ENCODE measurements around the gene CSH1.

Gene CSH1

GRCh38 chr17:63855185-63855584 is 41.2 kb downstream of the CSH1 start:
- no peak for DNase-seq

- no peak for DNase-seq
Observed at GRCh38 chr17:63854709-63855108, 41.7 kb downstream of the CSH1 start.

GRCh38 chr17:63853260-63853659 is 43.1 kb downstream of the CSH1 start:
- no peak for DNase-seq

- no peak for DNase-seq
Observed at GRCh38 chr17:63850401-63850800, 46.0 kb downstream of the CSH1 start.

- DNase-seq: peak; percentile 98
Observed at GRCh38 chr17:63848834-63849689, 47.3 kb downstream of the CSH1 start.

- no peak for DNase-seq
Observed at GRCh38 chr17:63847525-63848249, 48.7 kb downstream of the CSH1 start.

GRCh38 chr17:63845509-63845908 is 50.9 kb downstream of the CSH1 start:
- DNase-seq: no peak
